GM21825 (cell line): ENCODE results near the gene ZRANB1.

Source experiments
- ATAC-seq: cut with Tn5 transposase; IDR thresholded peaks from one replicate; pipeline ENCODE4 v1.9.1; 2021; ENCODE audit warnings: mild to moderate bottlenecking, moderate library complexity; ENCODE audit not compliant: unreplicated experiment

ZRANB1 gene

GRCh38 chr10:125017547-125018298 lies 75.8 kb downstream of the ZRANB1 start:
- no peak for ATAC-seq

GRCh38 chr10:125018576-125019143 lies 76.7 kb downstream of the ZRANB1 start:
- ATAC-seq, result no peak

- no peak for ATAC-seq
These were observed 78.5 kb downstream of the ZRANB1 start for GRCh38 chr10:125020386-125020785.

GRCh38 chr10:125020871-125021270 lies 78.9 kb downstream of the ZRANB1 start:
- no peak for ATAC-seq

- ATAC-seq, result no peak
These were observed 79.9 kb downstream of the ZRANB1 start for GRCh38 chr10:125021686-125022344.

GRCh38 chr10:125022671-125023070 lies 80.7 kb downstream of the ZRANB1 start:
- no peak for ATAC-seq

GRCh38 chr10:125023255-125023654 lies 81.3 kb downstream of the ZRANB1 start:
- ATAC-seq, result no peak

GRCh38 chr10:125023862-125024496 lies 82.1 kb downstream of the ZRANB1 start:
- no peak for ATAC-seq

GRCh38 chr10:125024497-125025234 lies 82.7 kb downstream of the ZRANB1 start:
- ATAC-seq, result no peak

GRCh38 chr10:125025341-125025740 lies 83.4 kb downstream of the ZRANB1 start:
- ATAC-seq, result no peak

GRCh38 chr10:125026036-125026931 lies 84.4 kb downstream of the ZRANB1 start:
- ATAC-seq, result no peak

- no peak for ATAC-seq
These were observed 85.2 kb downstream of the ZRANB1 start for GRCh38 chr10:125026974-125027735.

GRCh38 chr10:125027871-125028869 lies 86.2 kb downstream of the ZRANB1 start:
- no peak for ATAC-seq

GRCh38 chr10:125029584-125030242 lies 87.8 kb downstream of the ZRANB1 start:
- no peak for ATAC-seq

- no peak for ATAC-seq
These were observed 88.8 kb downstream of the ZRANB1 start for GRCh38 chr10:125030567-125031197.

- ATAC-seq, result no peak
These were observed 90.6 kb downstream of the ZRANB1 start for GRCh38 chr10:125032474-125033020.
